Stimulated activated CD4-positive, alpha-beta T cell treated with anti-CD3 and anti-CD28 coated beads, Interleukin-15, amount 100 ng/mL, for 24 hours (primary cell): ENCODE data around the gene RCN2.

Source experiments
- DNase-seq: peaks from one replicate; pipeline ENCODE4 v3.0.0-alpha.2; 2020

Gene RCN2

GRCh38 chr15:76976572-76977270 lies 45.2 kb downstream of the RCN2 start:
- peak; percentile 17 for DNase-seq

GRCh38 chr15:76978522-76979330 lies 47.2 kb downstream of the RCN2 start:
- no peak for DNase-seq

- no peak for DNase-seq
Observed at GRCh38 chr15:76979331-76979925, 47.9 kb downstream of the RCN2 start.

- no peak for DNase-seq
Observed at GRCh38 chr15:76979996-76980520, 48.5 kb downstream of the RCN2 start.

- DNase-seq: no peak
Observed at GRCh38 chr15:76982356-76982755, 50.8 kb downstream of the RCN2 start.

GRCh38 chr15:76982756-76983155 lies 51.2 kb downstream of the RCN2 start:
- no peak for DNase-seq

GRCh38 chr15:76983590-76984375 lies 52.2 kb downstream of the RCN2 start:
- DNase-seq: no peak

GRCh38 chr15:76986743-76987142 lies 55.2 kb downstream of the RCN2 start:
- DNase-seq: peak; percentile 32

- DNase-seq: no peak
Observed at GRCh38 chr15:76987276-76987675, 55.7 kb downstream of the RCN2 start.

GRCh38 chr15:76987896-76988860 lies 56.6 kb downstream of the RCN2 start:
- DNase-seq: peak; percentile 85

GRCh38 chr15:76988867-76989780 lies 57.6 kb downstream of the RCN2 start:
- peak; percentile 36 for DNase-seq

- DNase-seq: no peak
Observed at GRCh38 chr15:76991048-76991447, 59.5 kb downstream of the RCN2 start.

GRCh38 chr15:76991741-76992645 lies 60.4 kb downstream of the RCN2 start:
- DNase-seq: no peak

- DNase-seq: no peak
Observed at GRCh38 chr15:76993114-76993725, 61.7 kb downstream of the RCN2 start.

- peak; percentile 81 for DNase-seq
Observed at GRCh38 chr15:76994001-76994400, 62.5 kb downstream of the RCN2 start.

- DNase-seq: no peak
Observed at GRCh38 chr15:76994496-76994895, 62.9 kb downstream of the RCN2 start.

- peak; percentile 80 for DNase-seq
Observed at GRCh38 chr15:76994971-76995945, 63.7 kb downstream of the RCN2 start, which contains the start of gene PSTPIP1. TSS of gene PSTPIP1 (plus strand) at chr15:76995126. CDS start at chr15:76995574, 448 bp downstream.
